ENCODE measurements around the gene ANKRD31.

- TF ChIP-seq ZSCAN18 (CRISPR knock-in tag; IDR thresholded peaks at IDR 0.05) (no peak), CTCF (IDR thresholded peaks at IDR 0.05) (peak; percentile 25; the same call in 1 of the 2 replicates), HMGA2 (CRISPR knock-in tag; IDR thresholded peaks at IDR 0.05) (no peak), NR2C2 (CRISPR knock-in tag; IDR thresholded peaks at IDR 0.05) (no peak), ATF6 (CRISPR knock-in tag; IDR thresholded peaks at IDR 0.05) (no peak), MAX (CRISPR knock-in tag; IDR thresholded peaks at IDR 0.05) (no peak), RELA (CRISPR knock-in tag; IDR thresholded peaks at IDR 0.05; ENCODE audit: borderline replicate concordance) (no peak), NFYB (CRISPR knock-in tag; conservative IDR thresholded peaks at IDR 0.05; ENCODE audit: low read depth) (no peak), E2F5 (CRISPR knock-in tag; IDR thresholded peaks at IDR 0.05) (no peak), FOXP4 (CRISPR knock-in tag; IDR thresholded peaks at IDR 0.05) (no peak), ETV6 (CRISPR knock-in tag; IDR thresholded peaks at IDR 0.05) (no peak)
Measured at GRCh38 chr5:75265731-75266130, 29.1 kb upstream of the ANKRD31 start.

Data from WTC11 (cell line).